ENCODE measurements around the gene SYNPO2. TPM values are rescaled to one million over a fixed set of nuclear protein-coding genes. Genes with fewer than 3 reads are reported as not detected.

SYNPO2 gene
- total RNA-seq, 1 experiment from 2014 or later, result 0.61 TPM

DNA sequence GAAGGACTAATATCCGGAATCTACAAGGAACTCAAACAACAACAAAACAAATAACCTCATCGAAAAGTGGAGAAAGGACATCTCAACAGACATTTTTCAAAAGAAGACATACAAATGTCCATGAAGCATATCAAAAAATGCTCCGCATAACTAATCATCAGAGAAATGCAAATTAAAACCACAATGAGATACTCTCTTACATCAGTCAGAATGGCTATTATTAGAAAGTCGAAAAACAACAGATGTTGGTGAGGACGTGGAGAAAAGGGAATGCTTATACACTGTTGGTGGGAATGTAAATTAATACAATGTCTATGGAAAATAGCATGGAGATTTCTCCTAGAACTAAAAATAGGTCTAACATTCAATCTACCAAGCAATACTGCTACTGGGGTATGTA is 195.9 kb downstream of the SYNPO2 start:
- H3K27ac Mint-ChIP-seq (ENCODE audit: low read depth, unreplicated experiment), result no peak overlapping the region
- no peaks in the 10 kb centered on the region for H3K36me3 Mint-ChIP-seq (ENCODE audit: insufficient read depth, unreplicated experiment)
- H3K27me3 Mint-ChIP-seq (ENCODE audit: insufficient read depth, unreplicated experiment), result no peaks in the 10 kb centered on the region
- CTCF ChIA-PET, result interaction anchor here (0.6 kb wide), 1 partner anchor 129 kb away, joined by 3 read pairs; no protein-coding TSS in a partner anchor
- peaks cover 5% of the 10 kb centered on the region for H3K4me1 Mint-ChIP-seq (ENCODE audit: insufficient read depth, unreplicated experiment)
- DNase-seq (ENCODE audit: unreplicated experiment), result no peak
- intact Hi-C loops (cut with micrococcal nuclease), result no loop called here
- H3K4me3 Mint-ChIP-seq (ENCODE audit: unreplicated experiment), result no peak overlapping the region
- TF ChIP-seq CTCF (IDR thresholded peaks at IDR 0.05; ENCODE audit: unreplicated experiment), result no peak
- no peaks in the 10 kb centered on the region for H3K9me3 Mint-ChIP-seq (ENCODE audit: unreplicated experiment)
- POLR2A ChIA-PET, result no interaction called here
- no TSS peak for BruUV-seq (replicated peaks)

DNA sequence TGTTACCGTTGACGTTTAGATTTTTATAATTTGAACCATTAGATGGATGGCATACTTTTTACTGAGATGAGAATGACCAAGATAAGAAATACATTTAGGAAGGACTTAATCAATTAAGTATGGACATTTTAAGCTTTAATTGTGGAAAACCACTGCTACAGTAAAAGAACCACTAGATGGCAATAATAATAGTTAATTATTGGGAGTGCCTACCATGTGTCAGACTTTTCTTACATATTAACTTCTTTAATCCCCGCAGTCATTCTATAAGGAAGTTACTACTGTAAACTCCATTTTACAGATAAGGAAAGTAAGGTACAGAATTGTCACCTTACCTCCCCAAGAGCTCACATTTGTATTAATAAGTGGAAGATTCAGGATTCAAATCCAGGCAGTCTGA is 198.5 kb downstream of the SYNPO2 start:
- BruUV-seq (replicated peaks), result no TSS peak
- ChIA-PET POLR2A (interaction anchor here (0.7 to 1.7 kb wide), 6 partner anchors 16 to 125 kb away, joined by 3 to 17 read pairs (median 4); partner anchors contain the start of gene USP53), CTCF (interaction anchor here (0.7 to 3.4 kb wide), 21 partner anchors 11 to 213 kb away, joined by 3 to 27 read pairs (median 4); partner anchors contain the start of gene USP53)
- no peaks in the 10 kb centered on the region for H3K27me3 Mint-ChIP-seq (ENCODE audit: insufficient read depth, unreplicated experiment)
- H3K4me1 Mint-ChIP-seq (ENCODE audit: insufficient read depth, unreplicated experiment), result no peaks in the 10 kb centered on the region
- H3K9me3 Mint-ChIP-seq (ENCODE audit: unreplicated experiment), result peaks cover 15% of the 10 kb centered on the region
- TF ChIP-seq CTCF (IDR thresholded peaks at IDR 0.05; ENCODE audit: unreplicated experiment), result no peak
- H3K4me3 Mint-ChIP-seq (ENCODE audit: unreplicated experiment), result no peak overlapping the region
- H3K36me3 Mint-ChIP-seq (ENCODE audit: insufficient read depth, unreplicated experiment), result no peaks in the 10 kb centered on the region
- H3K27ac Mint-ChIP-seq (ENCODE audit: low read depth, unreplicated experiment), result no peak overlapping the region
- no peak for DNase-seq (ENCODE audit: unreplicated experiment)
- intact Hi-C loops (cut with micrococcal nuclease), result loop anchor here (1.0 to 2.0 kb wide), 2 partner anchors 126 to 199 kb away; partner anchors contain the start of gene USP53

DNA sequence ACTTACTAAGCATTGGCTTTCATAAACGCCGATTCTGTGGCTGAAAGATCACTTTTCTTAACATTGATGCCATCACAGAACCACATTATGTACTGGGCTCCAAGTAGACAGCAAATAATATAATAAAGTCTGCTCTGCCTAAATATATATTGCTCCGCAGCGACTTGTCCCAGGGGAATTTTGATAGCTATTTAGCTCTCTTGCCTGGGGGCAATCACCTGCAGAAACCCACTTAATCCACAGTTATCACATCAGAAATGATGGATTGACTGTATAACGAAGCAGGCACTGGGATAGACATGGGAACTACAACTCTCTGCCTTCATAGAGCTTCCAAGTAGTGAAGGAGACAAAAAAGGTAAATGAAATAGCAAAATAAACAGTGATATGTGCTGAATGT is 199.0 kb downstream of the SYNPO2 start:
- Mint-ChIP-seq H3K4me1 (ENCODE audit: insufficient read depth, unreplicated experiment) (no peaks in the 10 kb centered on the region), H3K27me3 (ENCODE audit: insufficient read depth, unreplicated experiment) (no peaks in the 10 kb centered on the region), H3K27ac (ENCODE audit: low read depth, unreplicated experiment) (no peak overlapping the region), H3K9me3 (ENCODE audit: unreplicated experiment) (peaks cover 18% of the 10 kb centered on the region), H3K36me3 (ENCODE audit: insufficient read depth, unreplicated experiment) (no peaks in the 10 kb centered on the region), H3K4me3 (ENCODE audit: unreplicated experiment) (no peak overlapping the region)
- DNase-seq (ENCODE audit: unreplicated experiment), result no peak
- ChIA-PET POLR2A (interaction anchor here (1.1 to 1.7 kb wide), 5 partner anchors 16 to 125 kb away, joined by 3 to 17 read pairs (median 4); partner anchors contain the start of gene USP53), CTCF (interaction anchor here (0.6 to 3.4 kb wide), 19 partner anchors 11 to 264 kb away, joined by 3 to 27 read pairs (median 4); partner anchors contain the start of gene USP53)
- no TSS peak for BruUV-seq (replicated peaks)
- no peak for TF ChIP-seq CTCF (IDR thresholded peaks at IDR 0.05; ENCODE audit: unreplicated experiment)
- intact Hi-C loops (cut with micrococcal nuclease), result loop anchor here (1.0 to 2.0 kb wide), 2 partner anchors 125 to 199 kb away; partner anchors contain the start of gene USP53

- Mint-ChIP-seq H3K36me3 (ENCODE audit: insufficient read depth, unreplicated experiment) (no peaks in the 10 kb centered on the region), H3K4me3 (ENCODE audit: unreplicated experiment) (no peak overlapping the region), H3K4me1 (ENCODE audit: insufficient read depth, unreplicated experiment) (no peaks in the 10 kb centered on the region), H3K27me3 (ENCODE audit: insufficient read depth, unreplicated experiment) (no peaks in the 10 kb centered on the region), H3K9me3 (ENCODE audit: unreplicated experiment) (peaks cover 18% of the 10 kb centered on the region), H3K27ac (ENCODE audit: low read depth, unreplicated experiment) (no peak overlapping the region)
- ChIA-PET POLR2A (interaction anchor here (1.0 to 1.6 kb wide), 3 partner anchors 10 to 120 kb away, joined by 3 to 5 read pairs (median 5); partner anchors contain the start of gene USP53), CTCF (interaction anchor here (0.6 to 1.2 kb wide), 3 partner anchors 34 to 119 kb away, joined by 3 read pairs; partner anchors contain the start of gene USP53)
- DNase-seq (ENCODE audit: unreplicated experiment), result no peak
- no TSS peak for BruUV-seq (replicated peaks)
- no peak for TF ChIP-seq CTCF (IDR thresholded peaks at IDR 0.05; ENCODE audit: unreplicated experiment)
- intact Hi-C loops (cut with micrococcal nuclease), result no loop called here
These were observed 204.6 kb downstream of the SYNPO2 start for GRCh38 chr4:119093042-119093827.

Data from MCF 10A (cell line).